GM19193 (cell line): ENCODE data around the gene ADARB2.

ENCODE experiments used
- POLR2A ChIP-seq: IDR thresholded peaks from 4 replicates; pipeline ENCODE4 v1.6.1; 2011; ENCODE audit not compliant: insufficient read depth, insufficient read length; ENCODE audit errors: extremely low read depth

Gene ADARB2

GRCh38 chr10:1174022-1174421 lies 563.3 kb downstream of the ADARB2 start:
- TF ChIP-seq POLR2A, result no peak

DNA sequence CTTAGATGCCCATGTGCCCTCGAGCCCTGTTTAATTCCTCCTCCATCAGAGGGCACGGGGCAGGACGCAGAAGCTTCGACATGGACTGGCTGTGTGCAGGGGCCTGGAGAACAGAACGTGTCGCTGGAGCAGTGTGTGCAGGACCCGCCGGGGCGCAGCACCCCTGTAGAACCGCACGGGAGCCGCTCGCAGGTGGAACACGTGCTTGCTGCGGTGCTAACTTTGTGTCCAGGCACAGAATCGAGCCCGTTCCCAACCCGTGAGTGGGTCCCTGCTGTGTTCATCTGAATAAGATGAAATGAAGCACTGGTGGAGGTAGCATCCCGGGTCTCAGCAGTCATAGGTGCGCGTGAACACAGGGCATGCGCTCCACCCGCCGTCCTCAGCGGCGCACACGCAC lies 564.2 kb downstream of the ADARB2 start:
- no peak for TF ChIP-seq POLR2A

DNA sequence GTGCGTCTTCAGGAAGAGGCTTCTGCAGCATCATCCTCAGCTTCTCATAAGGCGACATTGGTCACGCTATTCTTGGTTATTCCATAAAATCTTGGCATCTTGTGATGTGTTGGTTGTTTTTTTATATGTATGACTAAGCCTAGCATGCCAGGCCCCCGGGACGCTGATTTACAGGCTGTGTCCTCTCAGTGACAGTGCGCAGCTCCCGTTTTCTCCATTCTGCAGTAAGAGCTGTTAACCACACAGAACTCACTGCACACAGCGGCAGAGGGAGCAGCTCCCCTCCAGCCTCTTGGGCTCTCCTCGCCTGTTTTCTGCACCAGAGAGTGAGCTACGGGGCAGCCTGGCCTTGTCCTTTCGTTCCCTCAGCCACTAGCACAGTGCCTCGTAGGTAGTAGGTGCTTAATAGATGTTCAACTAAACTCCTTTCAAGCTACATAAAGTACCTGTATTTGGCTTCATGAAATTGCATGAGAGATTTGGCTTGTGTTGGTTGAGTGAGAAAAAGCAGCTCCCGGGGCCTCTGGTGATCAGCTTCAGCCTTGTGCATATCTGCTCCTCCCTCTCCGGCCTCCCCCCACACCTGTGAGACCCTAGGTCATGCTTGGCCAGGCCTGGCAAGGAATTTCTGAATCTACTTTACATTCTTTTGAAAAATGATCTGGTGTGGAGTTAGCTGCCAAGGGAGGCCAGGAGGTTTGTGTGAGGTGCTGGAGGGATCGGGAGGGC lies 564.9 kb downstream of the ADARB2 start:
- TF ChIP-seq POLR2A, result no peak

DNA sequence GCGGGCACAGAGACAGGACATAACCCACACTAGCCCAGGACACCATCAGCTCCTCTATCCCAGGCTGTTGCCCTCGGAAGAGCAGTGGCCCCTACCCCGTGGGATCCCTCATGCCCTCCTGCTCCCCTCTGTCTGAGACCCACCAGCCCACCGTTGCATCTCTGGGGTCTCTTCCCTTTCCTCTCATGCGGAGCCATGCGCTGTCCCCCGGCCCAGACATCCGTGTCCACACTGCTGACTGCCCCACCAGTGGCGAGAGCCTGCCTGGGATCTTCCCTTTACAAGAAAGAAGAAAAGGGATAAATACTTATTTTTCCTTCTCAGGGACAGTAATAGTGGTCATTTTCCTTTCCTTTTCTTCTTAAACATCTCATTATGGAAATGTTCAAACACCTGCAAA lies 565.7 kb downstream of the ADARB2 start:
- TF ChIP-seq POLR2A, result no peak

- TF ChIP-seq POLR2A, result no peak
Measured at GRCh38 chr10:1171182-1171581, 566.1 kb downstream of the ADARB2 start.

DNA sequence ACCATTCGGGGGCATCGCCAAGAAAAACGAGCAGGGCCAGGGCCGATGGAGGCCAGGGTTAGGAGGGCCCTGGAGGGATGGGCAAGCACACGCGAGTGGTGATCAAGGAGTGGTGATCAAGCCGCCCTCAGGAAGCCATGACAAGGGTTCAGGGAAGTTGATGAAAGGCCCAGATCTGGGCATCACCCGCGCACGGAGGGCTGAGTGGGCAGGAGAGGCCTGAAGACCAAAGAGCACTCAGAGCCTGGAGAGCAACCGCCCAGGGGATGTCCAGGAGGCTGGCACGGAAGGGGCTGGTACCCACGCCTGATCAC lies 566.5 kb downstream of the ADARB2 start:
- no peak for TF ChIP-seq POLR2A

- no peak for TF ChIP-seq POLR2A
Measured at GRCh38 chr10:1169981-1170866, 567.1 kb downstream of the ADARB2 start.

DNA sequence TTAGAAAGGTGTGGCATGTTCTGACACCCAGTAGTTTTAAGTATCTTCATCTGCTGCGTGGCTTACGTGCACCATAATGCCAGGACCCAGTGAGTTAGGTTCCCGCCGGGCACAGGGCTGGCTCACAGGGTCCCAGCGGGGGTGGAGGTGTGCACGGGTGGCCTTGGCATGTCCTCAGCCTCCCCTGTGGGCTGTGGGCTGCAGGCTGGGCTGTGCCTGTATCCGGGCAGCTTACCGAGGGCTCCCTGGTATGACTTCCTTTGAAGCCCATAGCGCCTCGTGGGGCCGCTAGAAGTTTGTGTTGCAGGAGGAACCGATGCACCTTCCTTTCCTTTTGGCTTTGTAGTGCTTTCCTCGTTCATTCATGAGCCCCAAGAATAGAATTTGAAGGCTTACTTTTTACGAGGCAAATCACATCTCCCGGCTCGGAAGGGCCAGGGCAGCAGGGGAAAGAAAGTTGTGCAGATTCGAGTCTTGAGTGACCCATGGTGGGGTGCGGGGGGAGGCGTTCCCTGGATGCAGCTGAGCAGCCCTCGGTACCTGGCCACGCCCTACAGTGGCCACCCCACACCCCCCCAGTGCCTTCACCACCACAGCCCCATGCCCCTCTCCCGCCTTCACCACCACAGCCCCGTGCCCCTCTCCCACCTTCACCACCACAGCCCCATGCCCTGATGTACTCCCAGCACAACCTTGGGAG lies 568.0 kb downstream of the ADARB2 start:
- no peak for TF ChIP-seq POLR2A

DNA sequence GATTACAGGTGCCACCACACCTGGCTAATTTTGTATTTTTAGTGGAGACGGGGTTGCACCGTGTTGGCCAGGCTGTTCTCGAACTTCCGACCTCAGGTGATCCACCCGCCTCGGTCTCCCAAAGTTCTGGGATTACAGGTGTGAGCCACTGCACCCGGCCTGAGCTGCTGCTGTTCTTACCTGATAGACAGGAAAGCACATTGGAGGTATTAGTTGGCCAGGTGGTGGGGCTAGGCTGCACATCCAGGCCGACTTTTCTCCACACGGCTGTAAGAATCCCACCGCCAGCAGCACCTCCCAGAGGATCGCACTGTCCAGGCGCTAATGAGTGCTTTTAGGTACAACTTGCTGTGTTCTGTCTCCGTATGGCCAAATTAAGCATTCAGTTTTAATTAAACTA lies 568.6 kb downstream of the ADARB2 start:
- TF ChIP-seq POLR2A, result no peak

DNA sequence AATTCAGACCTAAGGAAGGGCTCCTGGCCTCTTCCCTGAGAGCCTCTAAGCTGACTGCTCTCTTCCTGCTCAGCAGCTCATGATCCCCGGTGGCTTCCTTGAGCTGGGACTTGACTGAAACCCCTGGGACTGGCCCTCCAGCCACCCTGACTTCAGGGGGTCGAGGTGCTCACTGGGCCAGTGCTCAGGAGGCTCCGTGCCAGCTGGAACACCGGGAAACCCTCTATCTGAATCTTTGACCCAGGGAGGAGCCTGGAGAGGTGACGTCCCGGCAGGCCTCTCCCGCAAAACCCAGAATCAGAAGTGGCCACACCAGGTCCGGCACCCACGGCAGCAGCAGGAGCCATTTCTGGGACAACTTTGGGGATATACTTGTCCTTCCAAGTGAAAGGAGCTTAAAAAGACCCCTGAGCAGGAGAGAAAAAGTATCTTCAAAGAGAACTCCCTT lies 570.5 kb downstream of the ADARB2 start:
- no peak for TF ChIP-seq POLR2A

GRCh38 chr10:1166101-1166827 lies 571.1 kb downstream of the ADARB2 start:
- no peak for TF ChIP-seq POLR2A

- no peak for TF ChIP-seq POLR2A
Measured at GRCh38 chr10:1163831-1164230, 573.5 kb downstream of the ADARB2 start.

DNA sequence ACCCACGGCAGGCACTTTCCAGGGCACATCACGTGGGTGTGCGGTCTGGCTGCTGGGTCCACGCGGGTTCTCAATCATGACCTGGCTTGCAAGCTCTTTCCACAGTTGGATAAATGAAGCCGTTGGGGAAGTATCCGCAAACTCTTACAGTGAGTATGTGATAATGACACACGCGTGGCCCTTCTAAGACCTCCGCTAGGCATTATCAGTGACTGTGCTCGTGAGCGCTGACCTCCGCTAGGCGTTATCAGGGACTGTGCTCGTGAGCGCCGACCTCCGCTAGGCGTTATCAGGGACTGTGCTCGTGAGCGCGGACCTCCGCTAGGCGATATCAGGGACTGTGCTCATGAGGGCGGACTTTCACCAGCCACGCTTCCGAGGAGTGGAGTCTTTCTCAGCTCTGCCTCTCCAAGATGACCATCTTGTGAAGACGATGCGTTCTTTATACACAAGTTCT lies 574.1 kb downstream of the ADARB2 start:
- no peak for TF ChIP-seq POLR2A

DNA sequence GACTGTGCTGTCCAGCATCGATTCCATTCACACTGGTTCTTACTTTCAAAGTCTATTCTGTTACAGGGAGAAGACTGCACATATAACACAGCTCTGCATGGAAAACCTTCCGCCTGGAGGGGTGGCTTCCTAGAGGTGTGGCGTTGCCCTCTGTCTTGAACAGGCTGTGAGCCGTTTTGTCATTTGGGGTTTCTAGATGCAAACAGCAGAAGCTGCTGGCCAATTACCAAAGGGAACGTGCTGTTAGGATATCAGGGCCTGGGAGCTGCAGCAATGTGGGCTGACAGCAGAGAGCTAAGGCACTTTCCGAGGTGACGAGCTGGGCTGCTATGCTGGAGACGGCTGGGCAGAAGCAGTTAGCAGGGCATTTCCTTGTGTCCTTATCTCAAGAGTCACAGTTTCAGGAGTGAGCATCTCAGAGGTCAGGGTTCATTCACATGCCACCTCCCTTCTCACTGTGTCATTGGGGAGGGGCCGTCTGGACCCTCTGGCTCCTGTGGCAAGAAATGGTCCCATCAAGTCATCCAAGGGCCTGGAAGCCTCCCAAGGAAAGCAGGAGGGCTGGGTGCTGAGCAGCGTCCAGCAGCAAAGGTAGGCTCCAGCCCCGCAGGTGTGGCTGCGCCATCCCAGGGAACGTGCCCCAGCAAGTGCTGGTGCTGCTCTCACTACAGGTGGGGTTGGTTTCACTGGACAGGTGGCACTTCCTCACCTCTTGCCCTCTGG lies 574.7 kb downstream of the ADARB2 start:
- TF ChIP-seq POLR2A, result no peak
